HuH-7 (cell line): ENCODE data around the gene ABCF3.
A peak's percentile ranks its signal among the peaks of the same experiment; 100 is the strongest.

Experiments used
- DNase-seq: peaks from one replicate; pipeline ENCODE4 v3.0.0; 2011; ENCODE audit warnings: low spot score

ABCF3 gene

GRCh38 chr3:184167786-184168185 lies 18.2 kb upstream of the ABCF3 start:
- DNase-seq = no peak

GRCh38 chr3:184168363-184169120 lies 17.5 kb upstream of the ABCF3 start:
- no peak for DNase-seq

GRCh38 chr3:184169896-184170875 lies 15.8 kb upstream of the ABCF3 start:
- DNase-seq = no peak

GRCh38 chr3:184171562-184171961 lies 14.4 kb upstream of the ABCF3 start:
- no peak for DNase-seq

GRCh38 chr3:184172681-184173373 lies 13.2 kb upstream of the ABCF3 start:
- DNase-seq = no peak

- DNase-seq = no peak
These were observed 12.7 kb upstream of the ABCF3 start for GRCh38 chr3:184173374-184173722.

GRCh38 chr3:184174284-184174645 lies 11.7 kb upstream of the ABCF3 start:
- DNase-seq = no peak

- peak; percentile 98 for DNase-seq
These were observed 11.1 kb upstream of the ABCF3 start, which contains the start of gene AP2M1 for GRCh38 chr3:184174646-184175492. Gene AP2M1 (plus strand): TSS chr3:184174855. CDS start chr3:184176994, 2,139 bp downstream.

- DNase-seq = no peak
These were observed 10.5 kb upstream of the ABCF3 start for GRCh38 chr3:184175506-184175905.

GRCh38 chr3:184175981-184176376 lies 10.0 kb upstream of the ABCF3 start:
- no peak for DNase-seq

- DNase-seq = no peak
These were observed 9.3 kb upstream of the ABCF3 start for GRCh38 chr3:184176377-184177330.

GRCh38 chr3:184177331-184177731 lies 8.7 kb upstream of the ABCF3 start:
- DNase-seq = no peak

- no peak for DNase-seq
These were observed 8.2 kb upstream of the ABCF3 start for GRCh38 chr3:184177767-184178306.

GRCh38 chr3:184178521-184179138 lies 7.4 kb upstream of the ABCF3 start:
- DNase-seq = no peak

GRCh38 chr3:184180165-184180564 lies 5.8 kb upstream of the ABCF3 start:
- no peak for DNase-seq

GRCh38 chr3:184181596-184181995 lies 4.4 kb upstream of the ABCF3 start:
- DNase-seq = no peak

GRCh38 chr3:184183679-184184078 lies 2.3 kb upstream of the ABCF3 start:
- no peak for DNase-seq

GRCh38 chr3:184184546-184185230 lies 1.3 kb upstream of the ABCF3 start:
- no peak for DNase-seq
